Measurements from ENCODE around the gene STARD7.

DNA sequence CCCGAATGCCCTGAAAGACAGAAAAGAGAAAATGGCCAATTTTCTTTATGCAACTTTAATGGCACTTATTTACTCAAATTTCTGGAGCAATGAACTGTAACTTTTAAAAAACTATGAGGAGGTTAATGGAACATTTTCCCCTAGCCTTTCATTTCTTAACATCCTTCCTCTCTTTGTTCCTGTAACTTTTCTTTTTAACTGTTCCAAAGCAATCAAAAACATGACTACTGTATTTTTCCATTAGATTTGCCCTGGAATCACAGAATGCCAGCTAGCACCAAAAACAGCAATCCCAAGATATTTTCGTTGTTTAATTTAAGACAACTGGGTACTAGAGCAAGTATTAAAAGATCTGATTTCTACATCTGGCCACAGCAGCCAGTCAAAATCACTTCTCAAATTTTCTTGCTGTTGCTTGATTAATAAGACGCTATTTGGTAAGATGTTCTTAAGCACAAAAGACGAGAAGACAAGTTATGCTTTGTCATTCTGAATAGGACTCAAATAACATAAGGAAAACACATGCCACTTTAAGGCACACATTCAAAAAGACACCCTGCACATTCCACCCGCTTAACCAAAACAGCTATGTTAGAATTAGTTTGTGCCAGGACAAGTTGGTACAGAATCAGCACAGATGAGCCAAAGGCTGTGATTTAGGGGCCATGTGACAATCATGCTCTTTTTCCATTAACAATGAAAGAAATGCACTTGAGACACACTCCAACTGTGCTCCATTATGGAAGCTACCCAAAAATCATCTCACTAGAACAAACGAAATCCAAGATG is 3.6 kb downstream of the STARD7 start:
- TF ChIP-seq POLR2AphosphoS5 (IDR thresholded peaks at IDR 0.05; ENCODE audit: borderline replicate concordance, low read depth, low read length) = no peak
- TF ChIP-seq EZH2 (IDR thresholded peaks at IDR 0.05) = no peak
- TF ChIP-seq FOXP2 (optimal IDR thresholded peaks at IDR 0.05; ENCODE audit: control extremely low read depth, extremely low read length, insufficient read depth) = no peak

All from SK-N-MC (cell line).